Endothelial cell of umbilical vein (primary cell): Measurements from ENCODE around the gene C3orf70. TPM values are rescaled to one million over a fixed set of nuclear protein-coding genes. Genes with fewer than 3 reads are reported as not detected.

ENCODE experiments used
- BruUV-seq: library from RNA; stranded (reverse); fragments of 400-500 nt; replicated peaks from 2 replicates; lab custom pipeline; 2021; lab: Mats Ljungman, UMichigan
- CTCF ChIA-PET: fragments of 300-600, 350-600 bp; sonication (Branson Sonifier 250); formaldehyde crosslinking; loops from one replicate; lab custom pipeline; 2021; ENCODE audit warnings: antibody characterized with exemption, inconsistent platforms; lab: Charles Lee
- POLR2A ChIA-PET: fragments of 300-600, 350-600 bp; sonication (Branson Sonifier 250); formaldehyde crosslinking; loops from one replicate; lab custom pipeline; 2021; ENCODE audit warnings: antibody characterized with exemption, inconsistent platforms; lab: Charles Lee
- DNase-seq: peaks from one replicate; pipeline ENCODE4 v3.0.0-alpha.2; 2011; ENCODE audit warnings: low read depth, low spot score
- FAIRE-seq: peaks from 2 replicates; lab custom pipeline; 2011; peaks lifted over from hg19 to GRCh38; lab: Jason Lieb, UNC
- H2AFZ ChIP-seq: 2 replicates; pipeline ENCODE4 v1.6.0; 2012; ENCODE audit warnings: low read depth, low read length, control low read depth, inconsistent platforms
- H3K27ac ChIP-seq: 2 replicates; pipeline ENCODE4 v1.5.1; 2011; ENCODE audit warnings: low read depth, mild to moderate bottlenecking, control low read depth, low read length, moderate library complexity; ENCODE audit not compliant: insufficient read depth
- H3K27me3 ChIP-seq, 2 experiments: 2 replicates each; pipeline versions ENCODE4 v1.6.0 to v1.6.1; 2011; ENCODE audit warnings: low read length in 2 of 2, mixed read lengths in 1 of 2; ENCODE audit not compliant: control insufficient read depth in 2 of 2, insufficient read depth in 2 of 2
- H3K36me3 ChIP-seq, 2 experiments: 2 replicates in 1 of 2; 3 replicates in 1 of 2; pipeline ENCODE4 v1.5.1; 2011; ENCODE audit warnings: low read length in 2 of 2, mild to moderate bottlenecking in 1 of 2, moderate library complexity in 1 of 2; ENCODE audit not compliant: control insufficient read depth in 2 of 2, insufficient read depth in 2 of 2; ENCODE audit errors: extremely low read depth in 1 of 2
- H3K4me1 ChIP-seq: 3 replicates; pipeline ENCODE4 v1.5.1; 2011; ENCODE audit warnings: mild to moderate bottlenecking, low read length; ENCODE audit not compliant: control insufficient read depth, insufficient read depth; ENCODE audit errors: extremely low read depth
- H3K4me2 ChIP-seq: 2 replicates; pipeline ENCODE4 v1.6.1; 2011; ENCODE audit warnings: low read length, control low read depth, mixed read lengths; ENCODE audit not compliant: insufficient read depth
- H3K4me3 ChIP-seq, 3 experiments: fragments of 200-600 bp in 1 of 3; sonication (generic), shearing (Covaris generic) in 1 of 3; replicated peaks in 1 of 3; 2 replicates each; pipeline ENCODE4 v1.5.1; 2011 to 2016; ENCODE audit warnings: control low read depth in 3 of 3, low read length in 3 of 3, mild to moderate bottlenecking in 2 of 3, inconsistent platforms in 1 of 3, low read depth in 1 of 3, moderate library complexity in 1 of 3; ENCODE audit not compliant: insufficient read depth in 1 of 3
- H3K79me2 ChIP-seq: 2 replicates; pipeline ENCODE4 v1.6.0; 2012; ENCODE audit warnings: low read length, inconsistent platforms; ENCODE audit not compliant: control insufficient read depth, insufficient read depth
- H3K9ac ChIP-seq: replicated peaks from 2 replicates; pipeline ENCODE3; 2011; ENCODE audit warnings: low read length, control low read depth; ENCODE audit not compliant: insufficient read depth; ENCODE audit errors: extremely low read depth
- H3K9me1 ChIP-seq: replicated peaks from 3 replicates; pipeline ENCODE4 v1.6.0; 2011; ENCODE audit warnings: mild to moderate bottlenecking, low read length; ENCODE audit not compliant: control insufficient read depth, insufficient read depth; ENCODE audit errors: extremely low read depth
- H3K9me3 ChIP-seq: replicated peaks from 2 replicates; pipeline ENCODE4 v1.5.1; 2012; ENCODE audit warnings: low read length, inconsistent platforms; ENCODE audit not compliant: control insufficient read depth, insufficient read depth
- H4K20me1 ChIP-seq: replicated peaks from 2 replicates; pipeline ENCODE3; 2011; ENCODE audit warnings: mild to moderate bottlenecking, low read length; ENCODE audit not compliant: control insufficient read depth, insufficient read depth; ENCODE audit errors: extremely low read depth
- CTCF ChIP-seq, 2 donors: IDR thresholded peaks; 1 replicate in 1 of 2; 2 replicates in 1 of 2; pipeline ENCODE4 v1.5.1; 2011; ENCODE audit warnings: low read length in 2 of 2, mild to moderate bottlenecking in 2 of 2, moderate library complexity in 2 of 2, control low read depth in 1 of 2, inconsistent platforms in 1 of 2, low read depth in 1 of 2; ENCODE audit not compliant: insufficient read depth in 1 of 2; ENCODE audit errors: extremely low read depth in 1 of 2
- FOS ChIP-seq: IDR thresholded peaks from 2 replicates; pipeline ENCODE4 v1.6.1; 2011; ENCODE audit warnings: mild to moderate bottlenecking, low read length, moderate library complexity, borderline replicate concordance; ENCODE audit not compliant: insufficient read depth
- GATA2 ChIP-seq: IDR thresholded peaks from 2 replicates; pipeline ENCODE4 v1.7.0; 2011; ENCODE audit warnings: low read depth, mild to moderate bottlenecking, moderate library complexity, mixed read lengths, low read length; ENCODE audit not compliant: insufficient read length, insufficient read depth
- JUN ChIP-seq: IDR thresholded peaks from 2 replicates; pipeline ENCODE4 v1.6.1; 2011; ENCODE audit warnings: borderline replicate concordance, low read depth; ENCODE audit not compliant: insufficient read length, insufficient read depth
- MYC ChIP-seq: IDR thresholded peaks from one replicate; pipeline ENCODE4 v1.6.1; 2011; ENCODE audit warnings: mild to moderate bottlenecking, low read depth, low read length
- POLR2A ChIP-seq: IDR thresholded peaks from 2 replicates; pipeline ENCODE4 v1.6.1; 2012; ENCODE audit warnings: low read depth, mild to moderate bottlenecking, control low read depth, low read length
- POLR2AphosphoS5 ChIP-seq: IDR thresholded peaks from 2 replicates; pipeline ENCODE4 v1.6.1; 2012; ENCODE audit warnings: low read depth, mild to moderate bottlenecking, control low read depth, low read length, moderate library complexity; ENCODE audit not compliant: insufficient read depth
- dilution Hi-C: fragments of 300-500 bp; cut with MboI; formaldehyde crosslinking; loops from one replicate; pipeline ENCODE4 v1.15.0; 2019; ENCODE audit warnings: low sequenced_read_pairs; ENCODE audit not compliant: extremely low pct_ligation_motif_present
- intact Hi-C: fragments of 100-400 bp; cut with micrococcal nuclease; formaldehyde crosslinking; loops from one replicate; pipeline ENCODE4 v1.10.0; 2022
- polyA plus RNA-seq, 4 experiments: library from polyadenylated mRNA; depleted of rRNA in 3 of 4; stranded (reverse) in 3 of 4; unstranded in 1 of 4; fragments of >200 nt; gene quantifications; 2 replicates each; pipeline versions ENCODE4 v1.2.1 to v1.2.3, GENCODE V29; 2011 to 2012; ENCODE audit warnings: missing spikeins in 1 of 4
- total RNA-seq: library from RNA; stranded (reverse); gene quantifications from 2 replicates; pipeline ENCODE4 v1.2.3, GENCODE V29; 2021

The C3orf70 gene
- total and polyA plus RNA-seq, 2 donors (not counting 3 experiments of a cell fraction or from before 2014, with no cell fraction given), result 0.08 to 0.20 TPM

DNA sequence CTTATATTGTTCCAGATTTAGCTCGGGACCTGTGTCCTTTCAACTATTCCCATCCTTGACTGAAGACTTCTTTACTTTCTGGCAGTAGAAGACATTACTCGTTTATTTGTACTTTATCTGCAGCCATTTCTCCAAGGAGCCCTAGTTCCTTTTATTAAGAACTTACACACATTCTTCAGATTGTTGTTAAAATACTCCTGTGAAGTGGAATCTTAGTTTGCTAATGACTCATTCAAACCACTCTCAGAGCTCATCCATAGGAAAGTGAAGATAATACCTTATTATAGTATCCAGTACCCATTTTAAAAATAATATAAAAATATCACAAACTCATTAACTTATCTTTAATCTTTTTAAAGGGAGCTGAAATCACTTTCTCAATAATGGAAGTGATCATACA, 63.5 kb downstream of the C3orf70 start:
- FAIRE-seq (no peak), DNase-seq (no peak)
- H3K79me2 ChIP-seq, result no peaks in the 10 kb centered on the region
- CTCF ChIA-PET, result interaction anchor here (1.0 kb wide), 1 partner anchor 18 kb away, joined by 3 read pairs; no protein-coding TSS in a partner anchor
- no peak for TF ChIP-seq POLR2A
- TF ChIP-seq POLR2AphosphoS5, result no peak
- no peak for TF ChIP-seq CTCF (IDR thresholded peaks at IDR 0.05; ENCODE audit: extremely low read depth in 1 of 2, insufficient read depth in 1 of 2, low read depth in 1 of 2, low read length in 2 of 2)
- TF ChIP-seq FOS, result no peak
- TF ChIP-seq JUN, result no peak
- TF ChIP-seq MYC, result no peak
- TF ChIP-seq GATA2, result no peak
- H2AFZ ChIP-seq, result no peak overlapping the region
- H3K36me3 ChIP-seq, result no peaks in the 10 kb centered on the region
- POLR2A ChIA-PET, result no interaction called here
- H3K4me1 ChIP-seq, result no peaks in the 10 kb centered on the region
- no TSS peak for BruUV-seq
- dilution Hi-C loops, result no loop called here
- intact Hi-C loops, result no loop called here
- no peaks in the 10 kb centered on the region for H3K9me3 ChIP-seq
- H3K4me2 ChIP-seq, result no peak overlapping the region
- H3K9ac ChIP-seq, result no peak overlapping the region
- no peaks in the 10 kb centered on the region for H4K20me1 ChIP-seq
- no peak overlapping the region for H3K4me3 ChIP-seq
- H3K27ac ChIP-seq, result no peak overlapping the region
- H3K9me1 ChIP-seq, result no peaks in the 10 kb centered on the region
- H3K27me3 ChIP-seq, result peaks cover 3 to 7% of the 10 kb centered on the region in 2 experiments
